ENCODE results near the gene AIRE. TPM values are rescaled to one million over a fixed set of nuclear protein-coding genes. Genes with fewer than 3 reads are reported as not detected.

The AIRE gene
- total RNA-seq, 4 donors from 2014 or later, result 1.7 TPM; not detected in 3

DNA sequence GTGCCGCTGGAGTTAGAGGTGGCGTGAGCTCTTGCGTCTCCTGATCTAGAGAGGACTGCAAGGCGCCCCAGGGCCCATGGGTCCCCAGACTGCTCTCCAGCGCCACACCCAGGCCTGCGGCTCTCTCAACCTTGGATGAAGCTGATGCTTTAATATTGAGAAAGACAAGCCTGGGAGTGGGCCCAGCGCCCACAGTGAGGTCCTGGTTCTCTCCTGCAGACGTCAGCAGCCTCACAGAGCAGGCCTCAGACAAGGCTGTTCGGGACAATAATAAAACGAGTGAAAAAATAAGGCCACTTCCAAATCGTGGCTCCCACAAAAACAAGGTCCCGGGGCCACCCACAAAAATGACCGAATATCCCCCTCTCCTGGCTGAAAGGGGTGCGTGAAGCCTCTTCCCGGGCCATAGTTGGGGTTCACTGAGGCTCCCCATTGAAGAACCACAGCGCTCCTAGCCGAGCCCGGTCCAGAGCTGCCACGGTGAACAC is 18.0 kb upstream of the AIRE start:
- TF ChIP-seq, protein P1, sequence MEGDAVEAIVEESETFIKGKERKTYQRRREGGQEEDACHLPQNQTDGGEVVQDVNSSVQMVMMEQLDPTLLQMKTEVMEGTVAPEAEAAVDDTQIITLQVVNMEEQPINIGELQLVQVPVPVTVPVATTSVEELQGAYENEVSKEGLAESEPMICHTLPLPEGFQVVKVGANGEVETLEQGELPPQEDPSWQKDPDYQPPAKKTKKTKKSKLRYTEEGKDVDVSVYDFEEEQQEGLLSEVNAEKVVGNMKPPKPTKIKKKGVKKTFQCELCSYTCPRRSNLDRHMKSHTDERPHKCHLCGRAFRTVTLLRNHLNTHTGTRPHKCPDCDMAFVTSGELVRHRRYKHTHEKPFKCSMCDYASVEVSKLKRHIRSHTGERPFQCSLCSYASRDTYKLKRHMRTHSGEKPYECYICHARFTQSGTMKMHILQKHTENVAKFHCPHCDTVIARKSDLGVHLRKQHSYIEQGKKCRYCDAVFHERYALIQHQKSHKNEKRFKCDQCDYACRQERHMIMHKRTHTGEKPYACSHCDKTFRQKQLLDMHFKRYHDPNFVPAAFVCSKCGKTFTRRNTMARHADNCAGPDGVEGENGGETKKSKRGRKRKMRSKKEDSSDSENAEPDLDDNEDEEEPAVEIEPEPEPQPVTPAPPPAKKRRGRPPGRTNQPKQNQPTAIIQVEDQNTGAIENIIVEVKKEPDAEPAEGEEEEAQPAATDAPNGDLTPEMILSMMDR (IDR thresholded peaks at IDR 0.05), result peak in 4 of 6 experiments; percentile 2 to 45 (median 30)
- TF ChIP-seq POLR2A (IDR thresholded peaks at IDR 0.05), result no peak
- H3K27ac ChIP-seq, result no peak overlapping the region

DNA sequence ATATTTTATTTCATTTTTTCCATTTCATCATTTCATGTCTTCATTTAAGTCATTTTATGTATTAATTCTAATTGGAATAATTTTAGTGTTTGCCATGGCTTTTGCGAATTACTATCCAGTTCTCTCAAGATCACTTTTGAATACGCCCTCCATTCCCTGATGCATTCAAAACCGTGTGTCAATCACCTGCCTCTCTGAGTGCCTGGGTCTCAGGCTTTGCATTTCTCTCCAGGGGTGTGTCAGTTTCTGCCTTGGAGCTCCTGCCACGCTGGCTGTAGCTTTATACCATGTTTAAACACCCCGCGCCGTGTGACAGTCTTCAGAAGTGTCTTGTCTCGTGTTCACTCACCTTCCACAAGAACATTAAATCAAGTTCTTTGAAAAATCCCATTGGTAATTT is 16.6 kb upstream of the AIRE start:
- H3K27ac ChIP-seq, result no peak overlapping the region
- H3K36me3 ChIP-seq, result no peaks in the 10 kb centered on the region
- no peaks in the 10 kb centered on the region for H3K27me3 ChIP-seq
- H3K4me3 ChIP-seq, result no peak overlapping the region
- DNase-seq, result no peak
- H3K9me3 ChIP-seq, result no peaks in the 10 kb centered on the region
- no peak for TF ChIP-seq POLR2A (IDR thresholded peaks at IDR 0.05)
- TF ChIP-seq, protein P1 (IDR thresholded peaks at IDR 0.05), result no peak
- H3K4me1 ChIP-seq, result no peaks in the 10 kb centered on the region

More for the DNA sequence above, 18.0 kb upstream of the AIRE start:
- no peaks in the 10 kb centered on the region for H3K36me3 ChIP-seq
- no peaks in the 10 kb centered on the region for H3K4me1 ChIP-seq
- DNase-seq, result peak in 2 of 3 donors; percentile 53 to 71
- H3K27me3 ChIP-seq, result no peaks in the 10 kb centered on the region
- H3K9me3 ChIP-seq, result no peaks in the 10 kb centered on the region
- no peak overlapping the region for H3K4me3 ChIP-seq

DNA sequence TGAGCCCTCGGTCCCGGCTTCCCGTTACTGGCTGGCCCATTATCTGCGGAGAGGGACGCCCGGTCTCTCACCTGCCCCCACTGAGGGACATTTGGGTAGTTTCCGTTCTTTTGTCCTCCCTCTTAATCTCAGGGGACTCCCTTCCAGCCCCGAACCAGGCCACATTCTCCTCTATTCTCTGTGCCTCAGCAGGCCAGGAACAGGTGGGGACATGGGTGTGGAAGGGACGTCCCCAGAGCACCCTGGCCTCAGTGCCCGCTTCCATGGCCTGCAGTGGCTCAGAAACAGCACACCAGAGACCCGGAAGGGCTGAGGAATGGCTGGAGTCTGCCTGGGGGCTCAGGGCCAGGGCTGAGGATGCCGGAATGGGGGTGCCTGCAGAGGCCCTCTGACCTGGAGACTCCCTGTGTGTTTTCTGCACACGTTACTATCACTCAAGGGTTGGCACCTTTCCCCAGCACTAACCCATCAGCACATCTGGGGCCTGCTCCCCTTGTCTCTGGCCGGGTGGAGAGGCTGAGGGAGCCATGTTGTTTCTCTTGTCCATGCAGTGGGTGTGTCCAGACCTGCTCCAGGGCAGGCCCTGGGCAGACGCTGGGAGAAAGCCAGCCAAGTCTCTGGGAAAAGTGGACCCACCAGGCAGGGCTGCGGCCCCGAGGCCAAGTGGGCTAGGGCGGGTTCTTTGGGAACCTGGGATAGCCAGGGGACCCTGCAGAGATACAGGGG is 14.0 kb upstream of the AIRE start:
- no peak overlapping the region for H3K4me3 ChIP-seq
- H3K27ac ChIP-seq, result no peak overlapping the region
- H3K36me3 ChIP-seq, result no peaks in the 10 kb centered on the region
- DNase-seq, result no peak
- H3K4me1 ChIP-seq, result no peaks in the 10 kb centered on the region
- H3K9me3 ChIP-seq, result no peaks in the 10 kb centered on the region
- H3K27me3 ChIP-seq, result no peaks in the 10 kb centered on the region
- no peak for TF ChIP-seq POLR2A (IDR thresholded peaks at IDR 0.05)
- TF ChIP-seq, protein P1 (IDR thresholded peaks at IDR 0.05), result no peak

DNA sequence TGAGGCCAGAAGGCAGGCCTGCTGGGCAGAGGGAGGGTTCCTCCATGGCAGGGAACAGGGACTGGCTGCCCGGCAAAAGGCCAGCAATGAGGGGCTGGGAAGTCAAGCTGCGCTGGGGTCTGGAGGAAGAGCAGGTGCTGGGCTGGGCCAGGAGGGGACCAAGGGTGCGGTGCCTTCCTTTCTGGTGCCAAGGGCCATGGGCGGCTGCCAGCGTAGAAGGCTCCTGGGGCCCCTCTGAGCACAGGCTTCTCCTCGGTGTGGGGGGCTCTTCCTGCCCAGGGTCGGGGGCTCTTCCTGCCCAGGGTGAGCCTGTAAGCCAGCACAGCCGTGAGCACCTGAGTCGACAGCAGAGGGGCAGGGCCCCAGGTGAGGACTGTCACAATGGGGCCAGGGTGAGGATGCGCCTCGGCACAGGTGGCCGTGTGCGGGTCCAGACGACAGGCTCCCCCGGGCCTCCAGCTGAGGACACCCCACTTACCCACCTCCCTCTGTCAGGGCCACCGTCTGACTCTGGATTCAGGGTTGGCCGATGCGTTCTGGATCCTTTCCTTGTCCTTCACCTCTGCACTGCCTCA is 13.3 kb upstream of the AIRE start:
- TF ChIP-seq, protein P1 (IDR thresholded peaks at IDR 0.05), result no peak
- TF ChIP-seq POLR2A (IDR thresholded peaks at IDR 0.05), result no peak
- H3K9me3 ChIP-seq, result no peaks in the 10 kb centered on the region
- DNase-seq, result no peak
- no peaks in the 10 kb centered on the region for H3K36me3 ChIP-seq
- no peak overlapping the region for H3K27ac ChIP-seq
- H3K4me3 ChIP-seq, result no peak overlapping the region
- H3K27me3 ChIP-seq, result no peaks in the 10 kb centered on the region
- H3K4me1 ChIP-seq, result no peaks in the 10 kb centered on the region

DNA sequence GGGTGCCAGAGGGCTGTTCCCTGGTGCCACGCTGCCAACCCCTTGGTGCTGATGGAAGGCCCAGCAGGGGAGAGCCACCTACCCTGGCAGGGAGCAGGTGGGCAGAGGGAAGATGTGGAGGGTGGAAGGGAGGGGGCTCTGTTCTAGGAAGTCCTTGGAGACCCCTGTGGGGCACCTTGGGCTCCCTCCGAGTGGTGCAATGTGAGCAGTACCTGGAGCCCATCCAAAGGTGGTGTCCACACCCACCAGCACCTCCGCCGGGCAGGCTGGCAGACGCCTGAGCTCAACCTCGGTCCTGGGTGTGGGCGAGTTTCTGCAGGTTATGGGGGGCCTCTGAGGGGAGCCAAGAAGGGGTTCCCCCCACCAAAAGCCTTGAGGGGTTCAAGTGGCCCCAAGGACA is 12.6 kb upstream of the AIRE start:
- TF ChIP-seq, protein P1 (IDR thresholded peaks at IDR 0.05), result no peak
- TF ChIP-seq POLR2A (IDR thresholded peaks at IDR 0.05), result no peak
- Histone ChIP-seq H3K4me3 (no peak overlapping the region), H3K36me3 (no peaks in the 10 kb centered on the region), H3K27me3 (no peaks in the 10 kb centered on the region), H3K9me3 (no peaks in the 10 kb centered on the region), H3K4me1 (no peaks in the 10 kb centered on the region), H3K27ac (no peak overlapping the region)
- DNase-seq, result no peak
